CD4-positive, alpha-beta T cell treated with Interleukin-1 beta for 1 hour (primary cell): ENCODE data around the gene INTS6.

Experiments
- DNase-seq, 2 donors: peaks; one replicate each; pipeline ENCODE4 v3.0.0-alpha.2; 2020 to 2022

The INTS6 gene

GRCh38 chr13:51311957-51312520 is 140.8 kb downstream of the INTS6 start:
- DNase-seq = no peak
